Stomach (tissue), 9 donors: ENCODE measurements around the gene BASP1. TPM values are rescaled to one million over a fixed set of nuclear protein-coding genes. Genes with fewer than 3 reads are reported as not detected.

Experiments used
- DNase-seq, 2 donors: peaks; one replicate each; pipeline versions ENCODE4 v3.0.0 to v3.0.0-alpha.2; 2013 to 2019
- H3K27ac ChIP-seq, 5 donors: fragments of 200-600 bp in 4 of 5; sonication (generic) in 4 of 5; one replicate each; pipeline ENCODE4 v1.5.1; 2013 to 2019; ENCODE audit warnings: mild to moderate bottlenecking in 1 of 5, moderate library complexity in 1 of 5
- H3K27me3 ChIP-seq, 3 donors: fragments of 200-600 bp; sonication (generic); one replicate each; pipeline ENCODE4 v1.5.1; 2017 to 2019; ENCODE audit warnings: mixed run types in 1 of 3
- H3K36me3 ChIP-seq, 4 donors: fragments of 200-600 bp; sonication (generic); 1 replicate in 3 of 4; 2 replicates in 1 of 4; pipeline ENCODE4 v1.5.1; 2016 to 2019
- H3K4me1 ChIP-seq, 4 donors: fragments of 200-600 bp; sonication (generic); one replicate each; pipeline ENCODE4 v1.5.1; 2016 to 2019
- H3K4me3 ChIP-seq, 4 donors: fragments of 200-600 bp; sonication (generic) in 3 of 4; one replicate each; pipeline ENCODE4 v1.5.1; 2016 to 2019; ENCODE audit warnings: mild to moderate bottlenecking in 1 of 4
- H3K9me3 ChIP-seq, 4 donors: fragments of 200-600 bp; sonication (generic); one replicate each; pipeline ENCODE4 v1.5.1; 2016 to 2019
- CTCF ChIP-seq, 7 experiments: fragments of 450-650 bp in 4 of 7; fragments of 200-600 bp in 3 of 7; sonication (generic) in 3 of 7; IDR thresholded peaks; one replicate each; pipeline ENCODE4 v1.5.1; 2016 to 2019; ENCODE audit warnings: antibody characterized with exemption in 7 of 7, control low read depth in 2 of 7, mild to moderate bottlenecking in 1 of 7
- EP300 ChIP-seq: sonication (generic); formaldehyde crosslinking; IDR thresholded peaks from one replicate; pipeline ENCODE4 v1.6.1; 2017; ENCODE audit warnings: antibody characterized with exemption
- POLR2A ChIP-seq, 4 donors: fragments of 450-650 bp; IDR thresholded peaks; one replicate each; pipeline ENCODE4 v1.6.1; 2016; ENCODE audit warnings: antibody characterized with exemption in 4 of 4, control low read depth in 2 of 4, mild to moderate bottlenecking in 1 of 4, moderate library complexity in 1 of 4
- POLR2AphosphoS5 ChIP-seq, 3 donors: sonication (generic); formaldehyde crosslinking; IDR thresholded peaks; one replicate each; pipeline ENCODE4 v1.6.1; 2016; ENCODE audit warnings: antibody characterized with exemption in 3 of 3
- WGBS, 5 donors: extraction: QIAGEN DNeasy Blood & Tissue Kit in 3 of 5; methylation state at CpG; one replicate each; pipeline versions ENCODE4 v1.1.5 to v1.1.7; 2013 to 2018; 5-methylcytosine and 5-hydroxymethylcytosine counted together
- intact Hi-C: fragments of 100-400 bp; cut with DNase I; formaldehyde crosslinking; loops from one replicate; pipeline ENCODE4 v1.15.1; 2023; ENCODE audit warnings: low total_unique reads
- polyA plus RNA-seq, 3 donors: library from polyadenylated mRNA; stranded (reverse); fragments of 200-250 nt; gene quantifications; one replicate each; pipeline ENCODE4 v1.2.3, GENCODE V29; 2013
- total RNA-seq, 5 donors: library from RNA; depleted of rRNA; stranded (reverse); fragments of >200 nt; gene quantifications; one replicate each; pipeline versions ENCODE4 v1.1.0 to v1.2.3, GENCODE V29; 2014 to 2016
- donor health status: healthy with polysubstance abuse.
- donor health status: Bipolar disorder and iron deficiency.
- donor health status: healthy.

BASP1 gene
- total and polyA plus RNA-seq, 8 donors, result 4.0 to 60.8 (median 16.0) TPM

GRCh38 chr5:17184588-17184987 lies 32.8 kb upstream of the BASP1 start:
- DNase-seq, result no peak
- Histone ChIP-seq H3K4me1 (peaks cover 2 to 22% (median 13%) of the 10 kb centered on the region in 4 donors), H3K4me3 (no peak overlapping the region), H3K9me3 (no peaks in the 10 kb centered on the region), H3K27me3 (no peaks in the 10 kb centered on the region), H3K36me3 (no peaks in the 10 kb centered on the region), H3K27ac (no peak overlapping the region)
- 80 to 96% (median 83%) methylated on average over 1 of the region's 1 CpG for WGBS, 5 donors
- TF ChIP-seq CTCF (IDR thresholded peaks at IDR 0.05) (no peak), POLR2A (IDR thresholded peaks at IDR 0.05) (no peak), EP300 (no peak), POLR2AphosphoS5 (IDR thresholded peaks at IDR 0.05) (no peak)
- intact Hi-C loops, result loop anchor here (10.0 kb wide), 1 partner anchor 250 kb away; the partner anchor contains the start of gene MYO10

- H3K27ac ChIP-seq, result peak overlapping the region in 2 of 5 donors; percentile 1 to 17
- no peak overlapping the region for H3K4me3 ChIP-seq
- H3K4me1 ChIP-seq, result peaks cover 8 to 30% (median 18%) of the 10 kb centered on the region in 4 donors
- H3K27me3 ChIP-seq, result no peaks in the 10 kb centered on the region
- H3K36me3 ChIP-seq, result no peaks in the 10 kb centered on the region
- DNase-seq, result no peak
- TF ChIP-seq EP300 (no peak), CTCF (IDR thresholded peaks at IDR 0.05) (no peak), POLR2A (IDR thresholded peaks at IDR 0.05) (no peak), POLR2AphosphoS5 (IDR thresholded peaks at IDR 0.05) (no peak)
- WGBS, 5 donors, result 81 to 96% (median 89%) methylated on average over 3 of the region's 3 CpGs
- intact Hi-C loops, result loop anchor here (5.0 to 10.0 kb wide), 2 partner anchors 251 to 393 kb away; partner anchors contain the start of gene MYO10
- no peaks in the 10 kb centered on the region for H3K9me3 ChIP-seq
Observed at GRCh38 chr5:17185349-17185748, 32.1 kb upstream of the BASP1 start.

- 54 to 74% (median 64%) methylated on average over 3 of the region's 3 CpGs for WGBS, 5 donors
- Histone ChIP-seq H3K9me3 (no peaks in the 10 kb centered on the region), H3K4me3 (no peak overlapping the region), H3K4me1 (peaks cover 8 to 34% (median 19%) of the 10 kb centered on the region in 4 donors), H3K27ac (peak overlapping the region in 2 of 5 donors; percentile 44 to 57), H3K36me3 (no peaks in the 10 kb centered on the region), H3K27me3 (no peaks in the 10 kb centered on the region)
- TF ChIP-seq EP300 (no peak), POLR2A (IDR thresholded peaks at IDR 0.05) (no peak), POLR2AphosphoS5 (IDR thresholded peaks at IDR 0.05) (peak in 1 of 3 donors; percentile 34), CTCF (IDR thresholded peaks at IDR 0.05) (no peak)
- DNase-seq, result peak in 1 of 2 donors; percentile 60
- intact Hi-C loops, result loop anchor here (5.0 to 10.0 kb wide), 2 partner anchors 251 to 393 kb away; partner anchors contain the start of gene MYO10
Observed at GRCh38 chr5:17185773-17186172, 31.7 kb upstream of the BASP1 start.

GRCh38 chr5:17186256-17186655 lies 31.2 kb upstream of the BASP1 start:
- Histone ChIP-seq H3K27me3 (no peaks in the 10 kb centered on the region), H3K4me1 (peaks cover 8 to 36% (median 21%) of the 10 kb centered on the region in 4 donors), H3K9me3 (no peaks in the 10 kb centered on the region), H3K36me3 (no peaks in the 10 kb centered on the region), H3K27ac (peak overlapping the region in 2 of 5 donors; percentile 44 to 57), H3K4me3 (no peak overlapping the region)
- intact Hi-C loops, result loop anchor here (5.0 to 10.0 kb wide), 2 partner anchors 251 to 394 kb away; partner anchors contain the start of gene MYO10
- TF ChIP-seq CTCF (IDR thresholded peaks at IDR 0.05) (no peak), EP300 (no peak), POLR2A (IDR thresholded peaks at IDR 0.05) (no peak), POLR2AphosphoS5 (IDR thresholded peaks at IDR 0.05) (no peak)
- 79 to 99% (median 90%) methylated on average over 4 of the region's 4 CpGs for WGBS, 5 donors
- no peak for DNase-seq
